Panc1 (cell line): Measurements from ENCODE around the gene DNMT3A. TPM values are rescaled to one million over a fixed set of nuclear protein-coding genes. Genes with fewer than 3 reads are reported as not detected.

Source experiments
- ATAC-seq: fragments of 200-7000 bp; cut with Tn5 transposase; 2 replicates; pipeline ENCODE4 v1.9.1; 2020; ENCODE audit warnings: mild to moderate bottlenecking, moderate library complexity
- BruUV-seq: library from RNA; stranded (reverse); fragments of 400-500 nt; replicated peaks from 2 replicates; lab custom pipeline; 2021; lab: Mats Ljungman, UMichigan
- CTCF ChIA-PET: fragments of 300-600 bp; sonication (Branson Sonifier 250); formaldehyde crosslinking; loops from one replicate; lab custom pipeline; 2022; ENCODE audit warnings: antibody characterized with exemption; lab: Charles Lee
- POLR2A ChIA-PET: fragments of 300-600 bp; sonication (Branson Sonifier 250); formaldehyde crosslinking; loops from one replicate; lab custom pipeline; 2022; ENCODE audit warnings: antibody characterized with exemption; lab: Charles Lee
- DNase-seq: peaks from one replicate; pipeline ENCODE4 v3.0.0-alpha.2; 2010; ENCODE audit warnings: low read depth, low spot score
- H3K27ac ChIP-seq: 2 replicates; pipeline ENCODE4 v1.5.1; 2011; ENCODE audit warnings: mild to moderate bottlenecking, low read length, inconsistent platforms
- H3K27me3 ChIP-seq: fragments of 200-500 bp; sonication (Bioruptor generic); 2 replicates; pipeline ENCODE4 v1.6.0; 2014; ENCODE audit warnings: low read length, inconsistent platforms; ENCODE audit not compliant: control insufficient read depth, insufficient read depth
- H3K36me3 ChIP-seq: fragments of 200-500 bp; sonication (Bioruptor generic); 2 replicates; pipeline ENCODE4 v1.5.1; 2014; ENCODE audit warnings: inconsistent platforms, mild to moderate bottlenecking, low read length, moderate library complexity; ENCODE audit not compliant: control insufficient read depth, insufficient read depth
- H3K4me1 ChIP-seq: 2 replicates; pipeline ENCODE4 v1.5.1; 2011; ENCODE audit warnings: inconsistent platforms, mild to moderate bottlenecking, low read length, moderate library complexity; ENCODE audit not compliant: control insufficient read depth, insufficient read depth
- H3K4me3 ChIP-seq, 2 experiments: 2 replicates each; pipeline ENCODE4 v1.5.1; 2011 to 2012; ENCODE audit warnings: low read depth in 2 of 2, low read length in 2 of 2, mild to moderate bottlenecking in 2 of 2, inconsistent platforms in 1 of 2, moderate library complexity in 1 of 2
- H3K9me3 ChIP-seq: fragments of 200-500 bp; sonication (Bioruptor generic); 2 replicates; pipeline ENCODE4 v1.5.1; 2014; ENCODE audit warnings: low read depth, mild to moderate bottlenecking, inconsistent platforms, low read length, moderate library complexity; ENCODE audit not compliant: control insufficient read depth, insufficient read depth
- CTCF ChIP-seq: fragments of 450-650 bp; IDR thresholded peaks from 2 replicates; pipeline ENCODE4 v1.5.1; 2017; ENCODE audit warnings: mild to moderate bottlenecking
- POLR2AphosphoS5 ChIP-seq: IDR thresholded peaks from 2 replicates; pipeline ENCODE4 v1.6.1; 2012; ENCODE audit warnings: mild to moderate bottlenecking, low read depth, low read length, moderate library complexity
- SIN3A ChIP-seq: IDR thresholded peaks from 2 replicates; pipeline ENCODE4 v1.6.1; 2012; ENCODE audit warnings: low read depth, mild to moderate bottlenecking, low read length, moderate library complexity, borderline replicate concordance; ENCODE audit not compliant: insufficient read depth
- TCF7L2 ChIP-seq: IDR thresholded peaks from 2 replicates; pipeline ENCODE4 v1.6.1; 2011; ENCODE audit warnings: mild to moderate bottlenecking, low read depth, low read length, inconsistent platforms
- in situ Hi-C: cut with HindIII; loops from 2 replicates; pipeline ENCODE4 v1.10.0; 2016; ENCODE audit warnings: low sequenced_read_pairs, low pct_unique_long_range_greater_than_20kb
- intact Hi-C: fragments of 100-400 bp; cut with micrococcal nuclease; formaldehyde crosslinking; loops from one replicate; pipeline ENCODE4 v1.10.0; 2022; ENCODE audit not compliant: unreplicated experiment
- total RNA-seq: library from RNA; stranded (reverse); gene quantifications from one replicate; pipeline ENCODE4 v1.2.1, GENCODE V29; 2021; ENCODE audit not compliant: unreplicated experiment
- TF ChIP-seq, protein P1 (sequence below), 2 experiments: IDR thresholded peaks; 2 replicates each; pipeline ENCODE4 v1.6.1; 2011 to 2012; ENCODE audit warnings: low read depth in 2 of 2, control low read depth in 1 of 2, low read length in 1 of 2, mild to moderate bottlenecking in 1 of 2, moderate library complexity in 1 of 2; ENCODE audit not compliant: insufficient read depth in 1 of 2

Gene DNMT3A
- total RNA-seq, 1 experiment from 2014 or later: 29.3 TPM

- ChIA-PET CTCF (interaction anchor here (0.6 to 1.3 kb wide), 12 partner anchors 11 to 1914 kb away, joined by 3 to 19 read pairs (median 3); no protein-coding TSS in a partner anchor), POLR2A (interaction anchor here (0.7 kb wide), 1 partner anchor 11 kb away, joined by 8 read pairs; no protein-coding TSS in a partner anchor)
- Histone ChIP-seq H3K9me3 (no peaks in the 10 kb centered on the region), H3K4me1 (peaks cover 7% of the 10 kb centered on the region), H3K27me3 (no peaks in the 10 kb centered on the region), H3K36me3 (no peaks in the 10 kb centered on the region), H3K27ac (peak overlapping the region; percentile 88), H3K4me3 (peak overlapping the region; percentile 41 to 54)
- in situ Hi-C loops: no loop called here
- DNase-seq: peak; percentile 81
- ATAC-seq: peak; percentile 98
- BruUV-seq: no TSS peak
- intact Hi-C loops: no loop called here
- peak; percentile 70 for TF ChIP-seq POLR2AphosphoS5
- TF ChIP-seq TCF7L2: no peak
- TF ChIP-seq CTCF: peak; percentile 99
These were observed 20.3 kb upstream of the DNMT3A start for GRCh38 chr2:25362049-25362433.

DNA sequence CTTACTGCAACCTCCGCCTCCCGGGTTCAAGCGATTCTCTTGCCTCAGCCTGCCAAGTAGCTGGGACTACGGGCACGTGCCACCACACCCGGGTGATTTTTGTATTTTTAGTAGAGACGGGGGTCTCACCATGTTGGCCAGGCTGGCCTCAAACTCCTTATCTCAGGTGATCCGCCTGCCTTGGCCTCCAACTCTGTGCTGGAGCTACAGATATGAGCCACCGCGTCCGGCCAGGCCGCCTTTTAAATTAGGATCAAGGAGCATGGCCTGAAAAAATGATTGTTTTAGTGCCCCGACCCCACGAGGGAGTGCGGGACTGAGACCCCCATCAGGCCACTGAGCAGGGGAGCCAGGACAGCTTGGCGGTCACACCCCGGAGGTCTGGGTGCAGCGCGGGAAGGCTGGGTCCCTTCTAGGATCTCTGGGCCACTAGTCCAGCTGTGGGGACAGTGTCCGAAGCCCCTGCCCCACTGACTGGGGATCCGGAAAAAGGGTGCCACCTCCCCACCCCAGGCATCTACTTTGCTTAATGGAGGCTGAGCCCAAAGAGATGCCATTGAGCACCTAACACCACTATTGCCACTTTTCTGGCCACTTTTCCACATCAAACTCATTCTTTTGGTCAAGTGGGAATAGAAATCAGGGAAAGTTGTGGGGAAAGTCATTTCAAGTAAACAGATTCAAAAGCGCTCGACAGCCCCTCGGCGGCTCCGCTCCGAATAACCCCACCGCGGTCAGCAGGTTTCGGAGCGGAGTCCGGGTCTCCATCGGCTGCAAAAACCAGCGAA lies 19.7 kb upstream of the DNMT3A start:
- H3K27ac ChIP-seq: 0 out of 2 replicates have a peak overlapping the region, but pooled peaks have one; percentile 12
- ATAC-seq: no peak
- in situ Hi-C loops: no loop called here
- no peaks in the 10 kb centered on the region for H3K9me3 ChIP-seq
- DNase-seq: no peak
- H3K4me1 ChIP-seq: peaks cover 7% of the 10 kb centered on the region
- intact Hi-C loops: no loop called here
- POLR2A ChIA-PET: interaction anchor here (0.6 to 0.7 kb wide), 2 partner anchors 11 to 136 kb away, joined by 6 to 8 read pairs; no protein-coding TSS in a partner anchor
- TF ChIP-seq POLR2AphosphoS5 (no peak), CTCF (no peak), TCF7L2 (no peak), SIN3A (no peak)
- TF ChIP-seq, protein P1, sequence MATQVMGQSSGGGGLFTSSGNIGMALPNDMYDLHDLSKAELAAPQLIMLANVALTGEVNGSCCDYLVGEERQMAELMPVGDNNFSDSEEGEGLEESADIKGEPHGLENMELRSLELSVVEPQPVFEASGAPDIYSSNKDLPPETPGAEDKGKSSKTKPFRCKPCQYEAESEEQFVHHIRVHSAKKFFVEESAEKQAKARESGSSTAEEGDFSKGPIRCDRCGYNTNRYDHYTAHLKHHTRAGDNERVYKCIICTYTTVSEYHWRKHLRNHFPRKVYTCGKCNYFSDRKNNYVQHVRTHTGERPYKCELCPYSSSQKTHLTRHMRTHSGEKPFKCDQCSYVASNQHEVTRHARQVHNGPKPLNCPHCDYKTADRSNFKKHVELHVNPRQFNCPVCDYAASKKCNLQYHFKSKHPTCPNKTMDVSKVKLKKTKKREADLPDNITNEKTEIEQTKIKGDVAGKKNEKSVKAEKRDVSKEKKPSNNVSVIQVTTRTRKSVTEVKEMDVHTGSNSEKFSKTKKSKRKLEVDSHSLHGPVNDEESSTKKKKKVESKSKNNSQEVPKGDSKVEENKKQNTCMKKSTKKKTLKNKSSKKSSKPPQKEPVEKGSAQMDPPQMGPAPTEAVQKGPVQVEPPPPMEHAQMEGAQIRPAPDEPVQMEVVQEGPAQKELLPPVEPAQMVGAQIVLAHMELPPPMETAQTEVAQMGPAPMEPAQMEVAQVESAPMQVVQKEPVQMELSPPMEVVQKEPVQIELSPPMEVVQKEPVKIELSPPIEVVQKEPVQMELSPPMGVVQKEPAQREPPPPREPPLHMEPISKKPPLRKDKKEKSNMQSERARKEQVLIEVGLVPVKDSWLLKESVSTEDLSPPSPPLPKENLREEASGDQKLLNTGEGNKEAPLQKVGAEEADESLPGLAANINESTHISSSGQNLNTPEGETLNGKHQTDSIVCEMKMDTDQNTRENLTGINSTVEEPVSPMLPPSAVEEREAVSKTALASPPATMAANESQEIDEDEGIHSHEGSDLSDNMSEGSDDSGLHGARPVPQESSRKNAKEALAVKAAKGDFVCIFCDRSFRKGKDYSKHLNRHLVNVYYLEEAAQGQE (IDR thresholded peaks at IDR 0.05; ENCODE audit: insufficient read depth in 1 of 2, low read depth in 2 of 2, low read length in 1 of 2): no peak
- no TSS peak for BruUV-seq
- H3K36me3 ChIP-seq: no peaks in the 10 kb centered on the region
- H3K4me3 ChIP-seq: peak overlapping the region; percentile 38 to 41
- no peaks in the 10 kb centered on the region for H3K27me3 ChIP-seq
- CTCF ChIA-PET: interaction anchor here (0.6 to 1.3 kb wide), 12 partner anchors 11 to 1915 kb away, joined by 3 to 19 read pairs (median 4); no protein-coding TSS in a partner anchor
